GM10847 (cell line): ENCODE measurements around the gene CLEC18A.
"Not testable (repeated sequence)": the region's sequence is repeated elsewhere in the genome, so short reads cannot be mapped to it uniquely, and the experiment has no call there.

Experiments
- POLR2A ChIP-seq: IDR thresholded peaks from 2 replicates; pipeline ENCODE4 v1.6.1; 2011; ENCODE audit not compliant: insufficient read length; ENCODE audit errors: extremely low read depth

Gene CLEC18A

GRCh38 chr16:69951017-69951671 lies at the start of gene CLEC18A:
TSS of gene CLEC18A (plus strand) at chr16:69951334. CDS start at chr16:69951367, 33 bp downstream.
- TF ChIP-seq POLR2A: not testable (repeated sequence)

GRCh38 chr16:69903865-69904415 lies 47.2 kb upstream of the CLEC18A start:
- no peak for TF ChIP-seq POLR2A

GRCh38 chr16:69904495-69905170 lies 46.5 kb upstream of the CLEC18A start:
- TF ChIP-seq POLR2A: no peak

- TF ChIP-seq POLR2A: no peak
Measured at GRCh38 chr16:69905171-69905555, 46.0 kb upstream of the CLEC18A start.

- no peak for TF ChIP-seq POLR2A
Measured at GRCh38 chr16:69906838-69907401, 44.2 kb upstream of the CLEC18A start.

- TF ChIP-seq POLR2A: no peak
Measured at GRCh38 chr16:69909043-69909442, 42.1 kb upstream of the CLEC18A start.

DNA sequence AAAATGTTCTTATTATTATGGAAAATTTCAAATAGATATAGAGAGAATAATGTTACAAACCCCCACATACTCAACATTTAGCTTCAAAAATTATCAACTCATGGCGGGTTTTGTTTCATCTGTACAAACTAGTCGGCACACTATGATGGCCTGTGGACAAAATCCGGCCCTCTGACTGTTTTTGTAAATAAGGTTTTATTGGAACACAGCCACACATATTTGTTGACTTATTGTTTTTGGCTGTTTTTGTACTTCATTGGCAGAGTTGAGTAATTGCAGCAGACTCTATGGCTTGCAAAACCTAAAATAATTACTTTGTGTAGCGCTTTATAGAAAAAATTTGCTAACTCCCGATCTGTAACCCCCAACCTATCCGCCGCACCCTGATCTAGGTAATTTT lies 41.4 kb upstream of the CLEC18A start:
- no peak for TF ChIP-seq POLR2A

DNA sequence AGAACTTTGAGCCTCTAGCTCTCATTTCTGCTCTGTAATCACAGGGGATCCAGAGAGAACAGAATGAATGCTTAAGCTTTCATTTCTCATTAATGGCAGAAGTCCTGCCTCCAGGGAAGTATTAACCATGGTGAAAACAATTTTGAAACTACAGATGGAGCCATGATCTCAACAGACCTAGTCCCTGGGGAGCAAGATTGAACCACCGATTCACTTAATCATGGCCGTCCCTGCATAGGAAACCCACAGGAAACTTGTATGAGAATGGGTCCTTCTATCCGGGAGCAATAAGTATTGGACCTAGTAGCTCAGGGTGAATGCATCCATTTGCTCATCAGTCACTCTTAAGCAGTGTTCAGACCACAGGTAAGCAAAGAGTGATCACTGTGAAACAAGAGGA lies 40.2 kb upstream of the CLEC18A start:
- no peak for TF ChIP-seq POLR2A

- no peak for TF ChIP-seq POLR2A
Measured at GRCh38 chr16:69916462-69916861, 34.7 kb upstream of the CLEC18A start.

- no peak for TF ChIP-seq POLR2A
Measured at GRCh38 chr16:69917311-69917710, 33.8 kb upstream of the CLEC18A start.

DNA sequence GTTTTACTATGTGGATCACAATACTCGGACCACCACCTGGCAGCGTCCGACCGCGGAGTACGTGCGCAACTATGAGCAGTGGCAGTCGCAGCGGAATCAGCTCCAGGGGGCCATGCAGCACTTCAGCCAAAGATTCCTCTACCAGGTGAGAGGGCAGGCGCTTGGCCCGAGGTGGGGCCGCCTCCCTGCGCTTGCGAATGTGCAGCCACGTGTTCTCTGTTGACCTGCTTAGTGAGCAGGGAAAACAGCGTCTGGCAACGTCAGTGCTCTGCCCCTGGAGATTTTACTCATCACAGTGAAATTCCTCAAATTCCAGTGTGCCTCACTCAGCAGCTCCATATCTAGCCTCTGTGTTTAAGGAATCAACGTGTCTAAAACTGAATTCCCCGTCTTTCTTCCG lies 33.4 kb upstream of the CLEC18A start:
- TF ChIP-seq POLR2A: no peak

- TF ChIP-seq POLR2A: no peak
Measured at GRCh38 chr16:69918241-69918640, 32.9 kb upstream of the CLEC18A start.

GRCh38 chr16:69921127-69921526 lies 30.0 kb upstream of the CLEC18A start:
- TF ChIP-seq POLR2A: no peak

- no peak for TF ChIP-seq POLR2A
Measured at GRCh38 chr16:69922200-69922599, 28.9 kb upstream of the CLEC18A start.

GRCh38 chr16:69924041-69924775 lies 26.9 kb upstream of the CLEC18A start:
- no peak for TF ChIP-seq POLR2A
